Fibroblast of peridontal ligament (primary cell): ENCODE data around the gene KAZN.

Experiments
- DNase-seq: peaks from one replicate; pipeline ENCODE4 v3.0.0-alpha.2; 2010; ENCODE audit errors: extremely low read depth

Gene KAZN

DNA sequence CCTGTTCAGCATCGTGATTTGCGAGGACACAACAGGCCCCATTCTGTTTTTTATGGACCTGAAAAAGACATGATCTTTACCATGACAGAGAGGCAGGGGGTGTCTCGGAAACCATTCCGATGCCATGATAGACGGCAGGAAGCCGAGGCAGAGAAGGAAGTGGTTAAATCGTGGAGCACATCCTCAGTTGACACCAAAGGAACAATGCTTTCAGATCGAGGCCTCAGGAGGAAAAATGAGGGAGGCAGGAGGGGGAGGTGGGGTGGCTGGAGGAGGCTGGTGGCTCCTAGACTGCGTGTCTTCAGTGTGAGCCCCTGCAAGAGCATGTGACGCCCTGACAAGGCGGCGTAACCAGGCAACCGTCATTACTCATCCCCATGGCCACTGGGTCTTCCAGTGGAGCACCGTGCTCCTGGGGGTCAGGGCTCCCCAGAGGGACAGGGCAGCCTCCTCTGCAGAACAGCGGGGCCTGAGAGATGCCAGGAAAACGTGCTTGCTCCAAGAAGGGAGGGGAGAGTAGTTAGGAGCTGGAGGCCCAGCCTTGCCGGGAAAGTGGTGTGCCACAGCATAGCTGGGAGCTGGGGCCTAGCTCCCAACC is 382.2 kb downstream of the KAZN start:
- peak; percentile 63 for DNase-seq

DNA sequence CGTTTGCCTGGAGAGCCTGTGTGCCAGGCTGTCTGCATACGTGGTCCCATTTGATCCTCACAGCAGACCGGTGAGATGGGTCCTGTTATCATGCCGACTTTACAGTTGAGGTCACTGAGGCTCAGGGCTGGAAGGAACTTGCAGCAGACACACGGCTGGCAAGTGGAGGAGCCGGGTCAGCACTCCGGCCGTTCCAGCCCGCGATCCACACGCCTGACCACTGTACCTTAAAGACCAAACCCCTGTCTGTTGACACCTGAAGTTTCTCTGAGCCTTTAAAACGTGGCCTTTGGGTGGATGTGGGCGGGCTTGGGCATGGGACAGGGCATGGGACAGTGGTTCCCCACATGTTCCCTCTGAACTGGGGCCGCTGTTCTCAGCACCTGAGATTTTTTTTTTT is 383.5 kb downstream of the KAZN start:
- no peak for DNase-seq

DNA sequence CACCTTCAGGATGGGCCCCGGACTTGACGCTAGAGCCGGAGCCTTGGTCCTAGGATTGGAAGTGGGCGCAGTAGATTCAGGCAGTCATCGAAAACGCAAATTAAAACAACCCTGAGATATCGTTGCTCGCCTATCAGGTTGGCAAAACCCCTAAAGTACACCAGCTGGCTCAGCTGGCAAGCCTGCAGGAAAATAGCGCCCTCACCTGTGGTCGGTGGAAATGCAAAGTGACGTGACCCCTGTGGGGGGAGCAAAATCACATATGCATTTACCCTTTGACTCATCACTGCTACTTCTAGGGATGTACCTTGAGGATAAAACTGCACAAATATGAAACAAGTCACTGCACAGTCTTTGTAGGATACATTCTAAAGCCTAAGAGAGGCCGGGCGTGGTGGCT is 384.8 kb downstream of the KAZN start:
- no peak for DNase-seq

DNA sequence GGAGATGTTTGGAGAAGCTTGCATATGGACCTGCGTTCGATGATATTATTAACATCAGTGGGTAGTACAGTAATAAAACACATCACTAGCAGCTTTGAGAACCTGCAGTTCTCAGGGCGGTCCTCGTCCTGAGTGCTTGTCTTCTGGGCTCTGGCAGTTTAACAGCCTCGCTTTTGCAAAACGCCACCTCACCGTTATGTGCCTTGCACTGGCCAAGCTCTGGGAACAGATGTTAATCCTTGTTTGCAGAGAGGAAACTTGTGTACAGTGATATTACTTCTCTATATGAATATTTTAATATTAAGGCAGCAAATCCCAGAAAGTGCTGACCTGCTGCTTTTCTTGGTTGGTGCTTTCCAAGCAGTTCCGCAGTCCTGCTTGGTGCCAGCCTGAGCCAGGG is 387.7 kb downstream of the KAZN start:
- no peak for DNase-seq

DNA sequence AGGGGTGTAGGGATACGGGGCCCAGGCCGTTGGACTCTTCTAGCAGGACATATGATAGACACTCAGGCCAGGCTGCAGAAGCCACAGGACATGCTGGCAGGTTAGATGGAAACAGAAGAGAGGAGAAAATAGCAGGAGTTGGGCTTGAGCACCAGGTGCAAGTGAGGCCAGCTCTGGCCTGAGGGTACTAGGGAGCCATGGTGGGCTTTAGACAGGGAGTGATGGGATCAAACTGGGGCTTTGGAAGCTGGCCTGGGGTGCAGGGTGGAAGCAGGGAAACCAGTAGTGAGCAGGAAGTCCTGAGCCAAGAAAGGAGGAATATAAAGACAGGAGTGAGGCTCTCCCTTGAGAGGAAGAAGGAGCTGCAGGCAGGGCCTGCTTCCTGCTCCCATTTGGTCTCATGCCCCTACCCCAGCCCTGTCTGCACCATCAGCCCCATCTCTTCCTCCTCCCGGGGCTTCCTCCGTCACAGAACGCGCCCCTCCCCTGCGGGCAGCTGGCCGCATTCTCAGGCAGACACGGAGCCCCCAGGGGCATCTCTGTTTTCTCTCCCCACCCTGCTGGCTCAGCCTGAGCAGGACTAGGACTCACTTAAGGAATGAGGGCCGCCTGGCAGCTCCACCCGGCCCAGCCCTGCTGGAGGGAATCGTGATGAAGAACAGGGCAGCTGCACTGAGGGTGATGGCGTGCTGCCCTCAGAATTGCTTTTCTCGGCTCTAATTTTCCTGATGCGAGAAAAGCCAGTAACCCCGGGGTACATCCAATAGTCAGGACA is 389.5 kb downstream of the KAZN start:
- DNase-seq: peak; percentile 72

DNA sequence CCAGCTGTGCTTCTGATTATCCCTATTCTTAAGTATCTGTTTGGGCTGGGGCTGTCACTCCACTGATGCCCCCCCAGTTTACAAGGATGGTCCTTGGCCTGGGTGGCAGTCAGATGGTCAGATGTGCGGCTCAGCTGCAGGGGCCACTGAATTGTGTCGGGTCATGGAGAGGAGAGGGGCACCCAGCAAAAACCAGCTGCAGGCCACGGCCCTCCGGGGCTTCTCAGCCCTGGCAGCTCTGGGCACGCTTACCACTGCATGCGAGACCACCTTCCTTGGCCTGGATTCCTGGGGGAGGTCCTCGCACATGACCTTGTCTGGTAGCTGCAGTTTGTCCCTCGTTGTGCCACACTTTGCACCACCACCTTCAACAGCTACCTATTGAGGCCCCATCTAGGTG is 390.2 kb downstream of the KAZN start:
- DNase-seq: no peak

DNA sequence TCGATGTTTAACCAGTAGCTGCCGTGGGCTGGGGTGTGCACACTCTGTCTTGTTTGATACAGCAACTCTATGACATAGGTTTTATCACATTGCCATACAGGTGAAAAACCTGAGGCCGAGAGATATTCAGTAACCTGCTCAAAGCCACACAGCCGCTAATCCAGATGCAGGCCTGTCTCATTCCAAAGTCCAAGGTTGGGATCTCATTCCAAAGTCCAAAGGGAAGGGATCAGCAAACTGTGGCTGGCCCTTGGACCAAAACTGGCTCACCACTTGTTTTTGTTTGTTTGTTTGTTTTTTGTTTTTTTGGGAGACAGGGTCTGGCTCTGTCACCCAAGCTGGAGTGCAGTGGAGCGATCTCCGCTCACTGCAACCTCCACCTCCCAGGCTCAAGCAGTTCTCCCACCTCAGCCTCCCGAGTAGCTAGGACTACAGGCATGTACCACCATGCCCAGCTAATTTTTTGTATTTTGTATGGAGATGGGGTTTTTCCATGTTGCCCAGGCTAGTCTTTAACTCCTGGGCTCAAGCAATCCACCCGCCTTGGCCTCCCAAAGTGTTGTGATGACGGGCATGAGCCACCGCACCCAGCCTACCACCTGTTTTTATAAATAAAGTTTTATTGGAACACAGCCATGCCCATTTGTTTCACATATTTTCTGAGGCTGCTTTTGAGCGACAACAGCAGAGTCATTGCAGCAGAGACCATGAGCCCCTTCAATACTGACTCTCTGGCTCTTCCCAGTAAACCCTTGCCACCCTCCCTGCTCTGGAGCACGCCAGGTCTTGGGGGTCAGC is 391.6 kb downstream of the KAZN start:
- no peak for DNase-seq

DNA sequence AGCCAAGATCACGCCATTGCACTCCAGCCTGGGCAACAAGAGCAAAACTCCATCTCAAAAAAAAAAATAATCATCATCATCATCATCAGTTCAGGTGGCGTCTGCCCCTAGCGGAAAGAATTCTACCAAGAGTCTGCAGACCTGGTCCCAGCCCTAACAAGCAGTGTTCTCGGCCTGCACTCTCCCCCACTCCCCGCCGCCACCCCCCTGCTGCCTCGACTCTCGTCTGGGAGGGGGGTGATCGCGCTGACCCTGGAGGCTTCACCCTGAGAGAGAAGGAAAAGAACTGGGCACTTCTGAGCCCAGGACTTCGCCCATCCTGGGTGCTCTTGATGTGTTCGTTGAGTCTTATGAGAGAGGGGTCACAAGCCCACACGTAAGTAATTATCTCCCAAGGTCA is 394.9 kb downstream of the KAZN start:
- DNase-seq: no peak

DNA sequence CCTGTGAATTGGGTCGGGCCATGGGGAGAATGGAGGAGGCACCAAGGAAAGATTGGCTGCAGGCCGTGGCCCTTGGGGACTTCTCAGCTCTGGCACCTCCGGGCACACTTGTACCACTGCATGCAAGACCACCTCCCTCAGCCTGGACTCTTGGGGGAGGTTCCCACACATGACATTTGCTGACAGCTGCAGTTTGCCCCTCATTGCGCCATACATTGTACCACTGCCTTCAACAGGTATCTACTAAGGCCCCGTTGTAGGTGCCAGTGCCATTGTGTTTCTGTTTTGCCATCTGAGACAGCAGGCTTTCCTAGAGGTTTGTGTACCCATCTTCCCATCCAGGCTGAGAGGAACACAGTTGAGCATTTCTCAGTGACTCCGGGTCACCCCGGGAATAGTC is 395.7 kb downstream of the KAZN start:
- DNase-seq: no peak

DNA sequence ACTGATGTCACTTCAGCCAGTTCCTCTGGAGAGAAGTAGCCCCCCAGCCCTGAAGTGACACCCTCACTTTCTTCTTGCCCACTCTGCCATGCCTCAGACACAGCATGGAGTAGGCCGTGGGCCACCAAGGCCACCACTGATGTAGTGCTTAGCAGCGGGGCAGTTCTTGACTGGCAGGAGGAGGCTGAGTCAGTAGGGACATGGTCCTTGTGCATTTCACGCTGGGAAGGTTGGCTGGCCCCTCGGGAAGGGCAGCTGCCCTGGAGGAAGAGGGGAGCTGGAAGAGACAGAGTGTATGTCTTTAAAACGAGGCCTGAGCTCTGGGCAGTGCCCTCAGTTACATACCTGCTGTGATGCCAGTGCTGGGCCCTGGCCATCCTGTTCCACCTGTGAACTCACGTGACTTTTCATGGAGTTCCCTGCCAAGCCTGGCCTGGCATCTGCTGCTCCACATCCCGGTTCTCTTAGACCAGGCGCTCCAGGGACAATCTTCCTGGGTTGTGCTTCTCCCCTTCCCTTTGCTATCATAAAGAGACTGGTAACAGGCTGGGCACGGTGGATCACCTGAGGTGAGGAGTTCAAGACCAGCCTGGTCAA is 396.5 kb downstream of the KAZN start:
- no peak for DNase-seq

DNA sequence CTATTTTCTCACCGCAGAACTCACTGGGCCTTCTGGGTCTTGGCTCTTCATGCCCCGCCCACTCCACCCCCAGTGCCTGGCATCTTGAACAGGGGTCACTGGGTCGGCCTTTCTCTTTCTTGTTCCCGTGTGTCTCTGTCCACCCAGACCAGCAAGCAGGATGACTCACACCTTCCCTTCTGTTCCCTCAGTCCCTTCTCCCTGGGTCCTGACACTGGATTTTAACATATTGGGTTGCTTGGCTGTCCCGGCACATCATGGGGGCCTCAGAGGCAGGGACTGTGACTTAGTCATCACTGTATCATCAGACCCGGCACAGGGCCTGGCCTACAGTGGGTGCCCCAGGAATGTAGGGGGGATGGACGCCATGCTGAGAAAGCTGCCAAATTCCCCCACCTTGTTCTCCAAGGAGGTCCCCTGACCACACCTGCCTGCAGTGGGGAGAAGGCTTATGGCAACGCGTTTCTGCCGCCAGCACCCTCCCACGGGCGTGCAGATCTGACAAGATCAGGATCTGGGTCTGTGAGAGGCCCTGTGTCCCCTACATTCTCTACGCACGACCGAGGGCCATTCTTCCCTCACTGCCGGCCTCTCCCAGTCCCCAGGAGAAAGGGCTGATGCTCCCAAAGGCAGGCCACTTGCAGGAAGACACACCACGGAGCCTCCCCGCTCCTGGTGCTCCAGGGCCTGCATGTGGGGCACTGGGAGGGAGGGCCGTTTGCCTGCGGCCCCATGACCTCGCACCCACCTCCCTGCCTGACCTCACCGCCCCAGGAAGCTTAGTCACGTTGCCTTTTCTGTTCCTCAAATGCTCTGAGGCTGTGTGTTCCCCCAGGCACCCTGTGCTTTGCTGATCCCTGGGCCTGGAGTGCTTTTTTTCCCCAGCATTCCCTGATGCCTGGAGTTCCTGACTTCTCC is 397.9 kb downstream of the KAZN start:
- peak; percentile 49 for DNase-seq

DNA sequence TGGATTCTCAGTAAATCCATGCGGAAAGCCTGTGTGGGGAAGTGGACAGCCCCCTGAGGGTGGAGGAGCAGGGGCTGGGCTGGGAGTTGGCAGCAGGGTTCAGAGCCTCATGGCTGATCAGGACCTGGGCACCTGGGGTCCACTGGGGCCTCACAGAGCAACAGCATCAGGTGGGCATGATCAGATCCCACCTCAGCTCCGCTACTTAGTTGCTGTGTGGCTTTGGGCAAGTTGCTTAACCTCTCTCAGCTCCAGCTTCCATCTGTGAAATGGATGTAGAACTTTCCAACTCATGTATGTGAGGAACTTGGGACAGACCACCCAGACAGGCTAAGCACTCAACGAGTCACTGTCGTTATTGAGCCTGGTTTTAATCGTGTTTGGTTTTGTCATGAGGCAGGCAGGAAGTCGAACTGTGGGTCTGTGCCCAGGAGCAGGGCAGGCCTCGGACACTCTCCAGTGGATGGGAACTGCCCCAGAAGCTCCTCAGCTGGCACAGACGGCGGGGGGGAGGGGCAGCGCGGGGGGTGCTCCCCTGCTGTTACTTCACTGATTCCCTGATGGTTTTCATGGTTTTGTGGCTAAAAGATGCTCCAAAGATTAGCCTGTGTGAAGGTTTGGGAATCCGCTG is 399.3 kb downstream of the KAZN start:
- no peak for DNase-seq

DNA sequence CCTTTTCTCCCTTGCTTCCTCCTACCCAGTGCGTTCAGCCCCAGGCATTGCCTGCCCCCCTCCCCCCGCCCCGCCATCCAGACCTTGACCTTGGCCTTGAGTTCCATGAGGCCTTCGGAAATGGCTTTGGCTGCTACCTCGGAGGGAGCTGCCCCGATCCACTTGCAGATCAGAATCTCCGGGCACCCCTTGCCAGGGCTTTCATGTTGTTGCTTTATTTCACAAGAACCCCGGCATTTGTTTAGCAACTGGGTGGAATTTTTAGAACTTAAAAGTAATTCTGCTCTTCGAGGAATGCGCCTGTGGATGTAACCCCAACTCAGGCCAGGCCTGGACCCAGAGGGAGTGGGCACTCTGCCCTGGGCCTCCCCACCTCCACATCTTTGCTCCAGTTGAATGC is 401.0 kb downstream of the KAZN start:
- no peak for DNase-seq

DNA sequence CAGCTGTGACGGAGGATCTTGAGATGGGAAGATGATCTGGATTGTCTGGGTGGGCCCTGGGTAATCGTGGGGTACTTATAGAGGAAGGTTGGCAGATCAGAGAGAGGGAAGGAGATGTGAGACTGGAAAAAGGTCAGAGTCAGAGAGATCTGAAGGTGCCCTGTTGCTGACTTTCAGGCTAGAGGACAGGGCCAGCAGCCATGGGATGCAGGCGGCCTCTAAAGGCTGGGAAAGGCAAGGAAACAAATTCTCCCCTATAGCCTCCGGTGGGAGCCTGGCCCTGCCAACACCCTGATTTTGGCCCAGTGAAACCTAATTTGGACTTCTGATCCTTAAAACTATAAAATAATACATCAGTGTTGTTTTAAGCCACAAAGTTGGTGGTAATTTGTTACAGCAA is 401.5 kb downstream of the KAZN start:
- DNase-seq: no peak

DNA sequence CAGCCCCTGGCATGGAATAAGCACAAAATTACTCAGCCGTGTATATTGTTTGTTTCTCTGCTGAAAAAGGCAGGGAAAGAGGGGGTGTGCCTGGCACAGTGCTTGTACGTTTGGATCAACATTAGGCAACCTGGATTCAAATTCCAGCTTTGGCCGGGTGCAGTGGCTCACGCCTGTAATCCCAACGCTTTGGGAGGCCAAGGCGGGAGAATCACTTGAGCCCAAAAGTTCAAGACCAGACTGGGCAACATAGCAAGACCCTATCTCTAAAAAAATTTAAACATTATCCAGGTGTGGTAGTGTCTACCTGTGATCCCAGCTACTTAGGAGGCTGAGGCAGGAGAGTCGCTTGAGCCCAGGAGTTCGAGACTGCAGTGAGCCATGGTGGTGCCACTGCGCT is 402.2 kb downstream of the KAZN start:
- DNase-seq: no peak

DNA sequence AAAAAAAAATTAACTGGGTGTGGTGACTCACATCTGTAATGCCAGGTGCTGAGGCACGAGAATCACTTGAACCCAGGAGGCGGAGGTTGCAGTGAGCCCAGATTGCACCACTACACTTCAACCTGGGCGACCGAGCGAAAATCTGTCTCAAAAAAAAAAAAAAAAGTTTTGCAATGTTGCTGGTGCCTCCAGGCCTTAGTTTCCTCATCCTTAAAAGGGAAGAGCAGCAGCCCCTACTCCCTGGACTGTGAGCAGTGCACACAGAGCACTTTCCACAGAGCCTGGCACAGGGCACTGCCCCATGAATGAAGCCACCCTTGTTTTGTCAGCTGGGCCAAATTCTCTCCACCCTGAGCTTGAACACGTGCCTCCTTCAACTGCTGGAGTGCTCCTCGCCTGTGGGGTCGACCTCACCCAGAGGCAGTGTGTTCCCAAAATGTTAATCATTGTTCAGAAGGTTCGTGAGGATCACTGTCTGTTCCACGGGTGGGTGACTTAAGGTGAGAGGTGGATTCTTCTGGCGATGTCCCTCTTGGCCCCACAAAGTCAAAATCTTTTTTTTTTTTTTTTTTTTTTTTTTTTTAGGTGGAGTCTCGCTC is 402.9 kb downstream of the KAZN start:
- no peak for DNase-seq

DNA sequence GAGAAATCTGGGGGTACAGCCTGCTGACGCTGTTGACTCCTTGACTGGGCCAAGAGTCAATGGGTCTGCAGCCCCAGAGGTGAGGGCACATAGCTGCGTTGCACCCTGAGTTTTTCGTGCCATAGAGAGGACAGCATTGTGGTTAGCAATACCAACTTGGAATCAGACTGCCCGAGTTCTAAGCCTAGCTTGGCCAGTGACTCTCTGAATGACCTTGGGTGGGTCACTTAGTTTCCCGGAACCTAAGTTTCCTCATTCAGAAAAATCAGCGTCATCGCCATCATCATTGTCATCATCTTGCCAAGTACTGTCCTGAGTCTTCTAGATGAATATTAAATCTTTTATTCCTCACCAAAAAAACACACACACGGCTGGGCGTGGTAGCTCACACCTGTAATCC is 403.8 kb downstream of the KAZN start:
- DNase-seq: no peak

DNA sequence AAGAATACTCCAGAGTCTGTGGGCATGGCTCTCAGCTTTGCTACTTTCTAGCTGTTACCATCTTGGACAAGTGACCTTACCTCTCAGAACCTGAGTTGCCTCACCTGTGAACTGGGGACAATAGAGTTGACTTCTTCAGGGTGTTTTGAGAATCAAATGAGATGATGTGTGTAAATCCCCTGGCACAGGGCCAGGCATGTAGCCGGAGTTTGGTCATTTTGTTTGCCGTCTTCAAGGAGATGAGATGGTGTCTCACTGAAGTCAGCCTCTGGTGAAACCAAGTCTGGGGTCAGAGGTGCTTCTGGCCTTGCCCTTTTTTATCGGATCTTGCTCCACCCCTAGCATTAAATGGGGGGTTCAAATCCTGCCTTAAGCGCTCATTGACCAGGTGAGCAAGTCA is 405.9 kb downstream of the KAZN start:
- no peak for DNase-seq

DNA sequence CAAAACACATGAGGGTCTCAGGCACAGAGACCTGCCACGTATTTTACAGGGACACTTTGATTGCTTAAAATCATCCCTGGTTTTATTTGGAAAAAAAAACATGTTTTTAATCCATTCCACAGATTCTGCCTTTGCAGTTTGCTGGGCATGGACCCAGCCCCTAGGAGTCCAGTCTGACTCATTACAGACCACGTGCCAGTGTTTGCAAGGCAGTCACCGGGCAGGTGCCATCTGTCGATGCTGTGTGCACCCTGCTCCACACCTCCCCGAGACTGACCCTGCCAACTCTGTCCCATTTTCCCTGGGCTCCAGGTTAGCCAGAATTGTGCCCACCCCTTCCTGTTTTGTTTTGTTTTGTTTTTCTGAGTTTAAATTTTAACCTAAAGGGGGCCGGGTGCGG is 406.6 kb downstream of the KAZN start:
- peak; percentile 30 for DNase-seq

DNA sequence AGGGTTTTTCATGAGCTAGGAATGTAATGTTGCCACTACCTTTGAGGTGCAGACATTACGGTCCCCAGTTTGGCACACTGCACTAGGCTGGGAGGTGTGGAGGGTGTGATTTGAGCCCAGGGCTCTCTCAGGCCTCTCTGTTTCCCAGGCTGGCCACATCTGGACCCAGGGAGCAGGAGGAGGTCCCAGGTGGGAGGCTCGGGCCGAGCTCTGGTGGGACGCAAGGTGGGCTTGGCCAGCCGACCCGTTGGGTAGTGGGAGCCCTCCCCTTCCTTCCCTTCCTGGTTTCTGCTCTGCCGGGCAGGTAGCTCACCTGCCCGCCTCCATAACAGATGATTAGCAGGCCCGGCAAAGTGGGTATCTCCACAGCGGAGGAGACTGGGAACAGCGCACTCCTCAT is 408.9 kb downstream of the KAZN start:
- no peak for DNase-seq

DNA sequence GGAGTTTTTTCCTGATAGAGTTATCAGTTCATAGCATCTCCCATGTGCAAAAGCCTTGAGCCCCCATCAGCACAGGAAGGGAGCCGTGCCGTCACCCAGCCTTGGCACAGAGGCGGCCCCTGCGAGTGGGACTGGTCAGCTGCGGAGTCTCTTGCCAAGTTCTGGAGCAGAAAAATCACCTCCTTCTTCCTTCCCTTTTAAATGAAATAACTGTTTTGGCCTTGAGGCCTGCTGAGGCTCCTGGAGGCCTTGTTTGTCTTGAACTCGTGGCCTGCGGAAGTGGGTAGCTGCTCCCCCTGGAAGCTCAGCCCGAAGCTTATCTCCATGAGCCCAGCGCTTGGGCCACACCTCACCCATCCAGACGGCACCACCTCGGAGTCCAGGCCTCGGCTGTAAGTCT is 409.4 kb downstream of the KAZN start:
- DNase-seq: no peak
